Head of caudate nucleus (tissue), 42 donors: ENCODE data around the gene ZBTB40.

ENCODE experiments used
- DNase-seq, 42 donors: peaks; one replicate each; pipeline versions ENCODE4 v3.0.0 to v3.0.0-alpha.2; 2020 to 2021; ENCODE audit warnings: mixed read lengths in 7 of 42
- intact Hi-C: fragments of 100-400 bp; cut with DNase I; formaldehyde crosslinking; loops from one replicate; pipeline ENCODE4 v1.15.0; 2022

The ZBTB40 gene

DNA sequence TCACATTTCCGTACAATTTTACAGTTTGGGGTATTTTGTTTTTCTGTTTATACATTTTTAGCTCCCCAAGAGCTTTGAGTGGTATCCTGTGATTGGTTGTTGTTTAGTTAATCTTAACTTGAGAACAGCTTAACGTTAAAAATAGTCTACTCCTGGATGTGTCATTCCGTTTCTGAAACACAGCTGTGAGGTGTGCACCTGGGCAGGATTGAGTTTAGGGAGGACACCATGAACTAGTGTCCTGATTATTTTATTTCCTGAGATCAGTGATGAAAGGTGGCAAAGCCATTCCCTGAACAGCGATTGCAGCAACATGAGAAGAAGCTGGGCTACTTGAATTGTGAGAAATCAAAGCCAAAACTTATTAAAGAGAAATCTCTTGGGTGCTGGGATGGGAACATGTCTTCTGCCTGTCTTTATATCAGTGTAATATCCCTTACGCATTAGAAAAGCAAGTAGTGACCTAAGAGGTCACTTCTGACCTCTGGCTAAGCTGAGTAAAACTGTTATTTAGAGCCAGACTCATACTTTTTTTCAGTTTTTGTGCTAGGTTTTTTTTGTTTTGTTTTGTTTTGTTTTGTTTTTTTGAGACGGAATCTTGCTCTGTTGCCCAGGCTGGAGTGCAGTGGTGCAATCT, 43.4 kb downstream of the ZBTB40 start:
- intact Hi-C loops: no loop called here
- no peak for DNase-seq

DNA sequence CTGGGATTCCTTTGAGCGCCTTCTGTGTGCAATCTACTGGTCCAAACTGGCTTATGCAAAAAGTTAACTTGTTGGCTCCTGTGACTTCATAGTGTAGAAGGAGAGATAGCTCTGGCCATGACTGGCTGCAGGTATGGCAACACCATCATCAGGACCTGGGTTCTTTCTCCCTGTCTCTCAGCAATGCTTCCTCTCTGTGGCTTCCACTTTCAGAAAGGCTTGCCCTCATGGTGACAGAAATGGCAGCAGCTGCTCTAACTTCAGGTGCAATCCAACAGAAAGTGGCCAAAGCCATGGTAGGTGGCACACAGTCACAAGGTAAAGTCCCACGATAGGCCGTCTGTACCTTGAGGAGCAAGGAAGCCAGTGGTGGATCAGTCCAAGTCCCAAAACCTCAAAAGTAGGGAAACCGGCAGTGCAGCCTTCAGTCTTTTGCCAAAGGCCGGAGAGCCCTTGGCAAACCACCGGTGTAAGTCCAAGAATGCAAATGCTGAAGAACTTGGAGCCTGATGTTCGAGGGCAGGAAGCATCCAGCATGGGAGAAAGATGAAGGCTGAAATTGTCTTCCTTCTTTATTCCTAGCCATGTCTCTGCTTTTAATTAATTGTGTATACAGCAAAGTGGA, 45.0 kb downstream of the ZBTB40 start:
- DNase-seq: no peak
- intact Hi-C loops: no loop called here

DNA sequence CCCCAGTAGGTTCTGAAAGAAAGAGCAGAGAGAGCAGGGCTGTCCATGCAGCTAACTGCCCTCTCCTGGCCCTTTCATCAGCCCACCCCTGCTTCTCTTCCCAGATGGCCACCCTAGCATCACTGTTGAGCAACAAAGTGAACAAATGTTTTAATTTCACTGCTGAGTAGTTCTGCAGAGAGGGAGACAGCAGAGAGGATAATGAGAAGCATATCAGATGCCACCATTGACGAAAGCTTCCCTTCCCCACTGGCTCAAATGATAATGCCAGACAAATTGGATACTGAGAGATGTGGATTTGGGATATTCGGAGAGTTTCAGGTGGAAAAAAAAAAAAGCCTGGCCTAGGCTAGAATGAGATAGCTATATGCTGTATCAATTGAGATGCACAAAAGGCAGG, 46.8 kb downstream of the ZBTB40 start:
- intact Hi-C loops: no loop called here
- DNase-seq: no peak

DNA sequence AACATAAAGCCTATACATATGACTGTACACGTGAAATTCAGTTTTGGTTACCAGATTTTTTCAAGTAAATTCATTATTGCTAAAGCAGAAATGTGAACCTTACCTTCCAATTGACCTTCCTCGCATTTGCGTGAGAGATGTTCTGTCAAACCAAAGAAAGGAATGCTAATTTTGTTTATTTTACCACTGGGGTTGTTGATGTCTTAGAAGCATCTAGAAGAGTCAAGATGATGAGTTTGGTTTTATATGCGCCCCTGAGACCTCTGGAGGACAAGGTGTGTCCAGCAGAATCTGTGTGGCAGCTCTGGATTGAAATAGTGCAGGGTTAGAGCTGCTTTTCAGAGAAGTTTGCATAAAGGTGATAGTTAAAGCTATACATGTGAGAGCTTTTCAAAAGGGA, 48.4 kb downstream of the ZBTB40 start:
- DNase-seq: no peak
- intact Hi-C loops: no loop called here

DNA sequence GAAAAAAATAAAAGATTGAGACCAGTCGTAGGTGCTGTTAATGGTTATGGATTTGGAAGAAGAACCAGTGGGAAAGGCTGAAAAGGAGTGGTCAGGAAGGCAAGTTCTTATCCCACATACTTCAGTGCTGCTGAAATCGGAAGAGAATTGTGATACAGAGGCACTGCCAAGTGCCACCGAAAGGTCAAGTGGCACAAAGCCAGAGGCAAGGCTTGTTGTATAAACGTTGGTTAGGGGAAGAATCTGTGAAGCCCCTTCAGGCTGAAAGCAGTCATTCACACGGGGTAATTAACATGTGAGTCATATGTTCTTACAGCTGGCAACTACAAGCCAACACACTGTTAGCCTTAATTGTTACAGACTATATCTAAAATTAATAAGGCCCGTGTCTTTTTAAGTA, 48.8 kb downstream of the ZBTB40 start:
- DNase-seq: peak in 21 of 42 donors; percentile 7 to 65 (median 23)

DNA sequence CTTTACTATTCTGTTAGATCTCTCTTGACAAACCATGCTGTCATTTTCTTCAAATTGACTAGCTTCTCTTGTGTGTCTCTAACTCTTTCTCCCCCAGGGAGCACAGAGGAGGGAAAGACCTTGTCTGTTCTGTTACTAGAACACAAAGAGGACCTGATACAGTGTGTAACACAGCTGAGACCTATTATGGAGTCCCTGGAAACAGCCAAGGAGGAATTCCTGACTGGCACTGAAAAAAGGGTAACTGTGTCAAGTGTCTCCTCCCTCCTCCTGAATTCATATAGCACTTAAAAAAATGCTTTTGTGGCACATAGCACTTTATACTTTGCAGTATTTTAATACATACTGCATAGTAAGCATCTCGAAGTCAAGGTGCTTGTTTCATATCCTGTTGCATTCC, 50.6 kb downstream of the ZBTB40 start:
- DNase-seq: no peak
- intact Hi-C loops: no loop called here

More for the DNA sequence above, 48.8 kb downstream of the ZBTB40 start:
- intact Hi-C loops: no loop called here

DNA sequence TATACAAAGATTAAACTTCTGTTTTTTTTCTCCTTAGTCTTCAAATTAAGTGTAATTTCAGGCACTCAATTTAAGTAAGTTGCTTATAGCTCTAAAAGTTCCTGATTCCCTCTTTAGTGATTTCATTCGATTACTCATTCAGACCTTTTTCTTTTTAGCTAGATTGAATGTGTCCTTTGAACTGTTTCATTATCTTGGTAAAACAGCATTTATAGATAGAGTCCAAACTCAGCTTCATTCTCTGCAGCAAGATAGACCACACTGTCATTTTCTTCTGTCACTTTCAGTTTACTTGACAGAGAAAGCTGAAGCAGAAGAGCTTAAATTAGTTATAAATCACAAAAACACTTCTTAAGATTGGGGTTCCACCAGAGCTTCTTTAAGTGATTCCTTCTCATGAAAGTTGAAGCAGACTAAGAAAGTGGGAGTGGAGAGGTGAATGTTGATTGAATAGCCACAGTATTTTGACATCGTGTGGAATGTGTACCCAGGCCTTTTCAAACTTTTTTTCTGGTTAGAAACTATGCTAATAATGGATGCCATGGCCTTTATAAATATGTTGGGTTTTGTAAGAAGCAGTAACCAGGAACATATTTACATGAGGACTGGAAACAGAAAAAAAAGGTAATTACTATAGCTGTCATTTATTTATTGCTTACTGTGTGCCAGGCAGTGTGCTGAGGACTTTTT, 52.2 kb downstream of the ZBTB40 start:
- intact Hi-C loops: no loop called here
- no peak for DNase-seq

DNA sequence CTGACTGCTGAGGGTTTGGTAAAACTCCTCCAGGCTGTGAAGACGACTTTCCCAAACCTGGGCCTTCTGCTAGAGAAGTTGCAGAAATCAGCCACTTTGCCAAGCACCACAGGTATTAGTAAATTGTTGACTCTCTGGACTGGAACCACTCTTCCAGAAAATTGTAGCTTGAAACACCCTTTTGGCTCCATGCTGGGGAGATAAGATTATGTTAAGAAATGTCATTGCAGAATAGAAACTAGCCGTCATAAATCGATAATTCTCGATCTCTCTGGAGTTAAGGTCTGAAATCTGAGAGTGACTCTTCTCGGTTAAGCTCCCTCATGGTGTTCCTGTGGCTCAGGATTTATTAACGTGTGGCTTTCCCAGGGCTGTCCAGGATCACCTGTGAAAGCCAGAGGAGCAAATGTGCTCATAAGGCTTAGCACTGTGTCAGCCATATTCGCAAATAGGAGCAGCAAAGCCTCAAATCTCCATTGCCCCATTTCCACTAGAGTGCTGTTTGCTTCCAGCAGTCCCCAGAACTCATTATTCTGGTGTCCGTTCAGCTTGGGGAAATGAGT, 54.6 kb downstream of the ZBTB40 start:
- DNase-seq: no peak
- intact Hi-C loops: no loop called here

DNA sequence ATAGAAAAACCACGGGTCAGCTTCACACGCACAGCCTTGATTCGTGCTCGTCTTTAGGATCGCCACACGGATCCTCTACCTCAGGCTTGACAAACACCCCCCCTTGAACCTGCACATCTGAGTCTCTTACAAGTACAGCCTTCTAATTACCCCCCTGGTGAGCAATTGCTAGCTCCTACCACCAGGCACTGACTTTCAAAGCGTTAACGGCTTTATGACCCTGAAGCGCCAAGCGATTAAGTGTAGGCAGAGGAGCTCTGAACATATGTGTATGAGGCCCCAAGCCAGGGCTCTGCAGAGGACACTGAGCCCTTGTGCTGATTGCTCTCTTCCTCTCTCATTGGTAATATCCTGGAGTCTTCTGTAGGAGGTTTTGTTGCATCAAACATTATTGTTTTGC, 55.9 kb downstream of the ZBTB40 start:
- no peak for DNase-seq
- intact Hi-C loops: no loop called here

DNA sequence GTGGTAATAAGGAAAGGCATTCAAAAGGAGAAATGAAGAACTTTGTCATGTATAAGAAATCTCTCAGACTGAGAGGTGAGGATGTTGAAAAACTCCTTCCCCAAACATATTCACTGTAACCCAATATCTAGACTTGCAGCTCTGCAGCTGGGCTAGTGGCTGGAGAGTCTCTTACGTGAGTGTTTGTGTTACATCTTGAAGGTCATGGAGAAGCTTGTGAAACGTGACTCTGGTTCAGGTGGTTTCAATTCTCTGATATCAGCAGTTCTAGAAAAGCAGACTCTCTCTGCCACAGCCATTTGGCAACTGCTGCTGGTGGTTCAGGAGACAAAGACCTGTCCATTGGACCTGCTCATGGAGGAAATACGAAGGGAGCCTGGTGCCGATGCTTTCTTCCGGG, 56.7 kb downstream of the ZBTB40 start:
- DNase-seq: no peak
- intact Hi-C loops: no loop called here

DNA sequence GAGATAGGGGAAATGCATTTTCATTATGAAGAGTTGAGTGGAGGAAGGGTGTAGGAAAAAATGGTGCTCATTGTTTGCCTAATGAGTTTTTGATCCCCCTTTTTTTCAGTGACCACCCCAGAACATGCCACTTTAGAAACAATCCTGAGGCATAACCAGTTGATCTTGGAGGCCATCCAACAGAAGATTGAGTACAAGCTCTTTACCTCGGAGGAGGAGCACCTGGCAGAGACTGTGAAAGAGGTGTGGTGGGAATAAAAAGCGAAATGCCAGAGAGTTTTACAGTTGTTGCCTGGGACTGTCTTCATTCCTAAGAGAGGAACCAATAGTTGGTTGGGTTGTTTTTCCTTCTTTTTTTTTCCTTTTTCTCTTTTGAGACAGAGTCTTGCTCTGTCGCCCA, 57.3 kb downstream of the ZBTB40 start:
- intact Hi-C loops: no loop called here
- DNase-seq: no peak

DNA sequence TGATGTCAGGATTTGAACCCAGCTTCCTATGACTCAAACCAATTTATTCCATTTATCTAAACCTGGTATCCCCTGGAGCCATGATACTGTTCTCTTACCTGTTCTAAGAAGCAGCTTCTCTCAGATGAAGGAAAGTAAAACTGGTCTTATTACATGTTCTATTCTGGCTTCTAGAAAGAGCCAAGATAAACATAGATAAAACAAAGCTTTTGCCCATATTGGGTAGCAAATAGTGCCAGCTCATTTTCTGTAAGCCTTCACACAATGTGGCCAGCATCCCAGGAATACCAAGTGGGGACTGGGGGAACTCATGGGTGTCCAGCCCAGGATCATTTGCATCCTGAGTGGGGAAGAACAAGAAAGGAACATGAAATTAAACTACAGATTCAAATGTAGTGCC, 58.2 kb downstream of the ZBTB40 start:
- intact Hi-C loops: no loop called here
- no peak for DNase-seq

DNA sequence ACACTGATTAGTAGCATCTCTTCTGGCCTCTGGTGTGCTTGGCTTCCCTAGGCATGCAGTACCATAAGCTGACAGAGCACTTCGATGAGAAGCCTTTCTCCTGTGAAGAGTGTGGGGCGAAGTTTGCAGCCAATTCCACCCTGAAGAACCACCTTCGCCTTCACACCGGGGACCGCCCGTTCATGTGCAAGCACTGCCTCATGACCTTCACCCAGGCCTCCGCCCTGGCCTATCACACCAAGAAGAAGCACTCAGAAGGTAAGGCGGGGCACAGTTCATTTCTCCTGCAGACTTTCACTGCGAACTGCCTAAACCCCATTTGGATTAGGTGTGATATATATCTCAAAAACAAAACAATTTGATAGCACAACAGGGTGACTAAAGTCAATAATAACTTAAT, 61.2 kb downstream of the ZBTB40 start:
- DNase-seq: no peak
- intact Hi-C loops: no loop called here

DNA sequence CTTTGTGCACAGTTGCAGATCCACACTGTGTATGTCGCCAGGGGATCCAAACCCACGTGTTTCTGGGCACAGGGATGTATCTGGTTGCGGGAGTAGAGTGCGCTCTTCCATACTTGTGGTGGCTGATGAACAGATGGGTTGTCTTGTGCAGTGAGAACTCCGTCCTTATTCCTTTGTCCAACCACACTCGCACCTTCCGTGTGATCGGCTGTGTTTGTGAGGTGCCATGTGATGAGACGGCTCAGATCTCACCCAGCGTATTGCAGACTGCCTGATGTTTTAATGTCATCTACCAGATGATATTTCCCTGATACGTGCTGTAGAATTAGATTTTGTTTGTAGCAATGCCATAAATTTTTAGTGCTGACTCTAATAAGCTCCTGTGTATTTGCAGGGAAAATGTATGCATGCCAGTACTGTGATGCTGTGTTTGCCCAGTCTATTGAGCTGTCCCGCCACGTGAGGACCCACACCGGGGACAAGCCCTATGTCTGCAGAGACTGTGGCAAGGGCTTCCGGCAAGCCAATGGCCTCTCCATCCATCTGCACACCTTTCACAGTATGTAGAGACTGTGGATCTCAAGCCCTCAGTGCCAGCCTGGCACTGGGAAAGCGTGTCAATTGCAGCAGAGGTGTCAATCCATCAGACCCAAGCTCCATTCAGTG, 65.4 kb downstream of the ZBTB40 start:
- no peak for DNase-seq
- intact Hi-C loops: no loop called here

DNA sequence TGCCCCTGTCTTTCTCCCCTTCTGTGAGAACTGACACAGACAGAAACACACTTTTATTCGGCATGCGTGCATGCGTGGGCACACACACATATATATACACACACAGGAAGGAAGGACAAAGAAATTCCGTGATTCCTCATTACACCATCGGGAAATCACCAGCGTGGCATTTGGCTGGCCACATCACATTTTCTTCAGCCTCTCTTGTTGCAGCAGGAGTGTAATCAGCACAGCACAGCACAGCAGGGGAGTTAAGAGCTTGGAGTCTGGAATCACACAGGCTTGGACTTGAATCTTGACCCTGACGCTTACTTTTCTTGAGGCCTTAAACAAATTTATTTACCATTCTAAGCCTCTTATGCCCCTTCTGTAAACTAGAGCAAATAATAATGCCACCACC, 66.3 kb downstream of the ZBTB40 start:
- no peak for DNase-seq
- intact Hi-C loops: no loop called here

DNA sequence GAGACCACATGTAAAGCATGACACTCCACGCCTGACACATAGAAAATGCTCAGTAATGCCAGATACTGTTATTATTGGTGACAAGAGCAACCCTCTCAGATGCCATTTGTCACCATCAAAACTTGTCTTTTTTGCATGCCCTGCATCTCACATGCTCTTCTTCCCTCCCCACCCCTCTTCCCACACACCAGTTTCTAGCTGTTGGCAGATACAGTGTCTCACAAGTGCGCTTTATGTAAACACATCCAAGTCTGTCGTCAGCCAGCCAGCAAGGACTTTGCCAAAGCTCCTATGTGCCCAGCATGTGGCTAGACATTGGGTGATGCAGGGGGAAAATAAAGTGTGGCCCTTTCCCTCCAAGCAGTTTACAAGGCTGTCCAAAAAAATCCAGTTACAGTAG, 66.7 kb downstream of the ZBTB40 start:
- DNase-seq: peak in 4 of 42 donors; percentile 13 to 51 (median 26)
- intact Hi-C loops: no loop called here

DNA sequence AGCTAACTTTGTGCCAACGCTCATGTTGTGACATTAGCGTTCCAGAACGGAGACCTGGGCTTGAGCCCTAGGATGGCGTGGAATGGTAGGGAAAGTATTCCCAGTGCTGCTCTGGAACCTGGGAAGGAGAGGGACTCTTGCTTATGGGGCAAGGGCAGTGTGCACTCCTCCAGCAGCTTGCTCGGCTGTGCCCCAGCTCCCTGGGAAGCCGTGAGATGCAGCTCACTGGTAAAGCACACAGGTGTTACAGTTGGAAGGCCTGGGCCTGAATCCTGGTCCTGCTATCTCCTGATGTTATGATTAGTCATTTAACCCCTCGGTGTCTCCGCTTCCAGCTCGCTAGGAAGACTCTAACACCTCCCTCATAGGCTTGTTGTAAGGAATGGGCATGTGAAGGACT, 69.2 kb downstream of the ZBTB40 start:
- DNase-seq: no peak
- intact Hi-C loops: no loop called here

DNA sequence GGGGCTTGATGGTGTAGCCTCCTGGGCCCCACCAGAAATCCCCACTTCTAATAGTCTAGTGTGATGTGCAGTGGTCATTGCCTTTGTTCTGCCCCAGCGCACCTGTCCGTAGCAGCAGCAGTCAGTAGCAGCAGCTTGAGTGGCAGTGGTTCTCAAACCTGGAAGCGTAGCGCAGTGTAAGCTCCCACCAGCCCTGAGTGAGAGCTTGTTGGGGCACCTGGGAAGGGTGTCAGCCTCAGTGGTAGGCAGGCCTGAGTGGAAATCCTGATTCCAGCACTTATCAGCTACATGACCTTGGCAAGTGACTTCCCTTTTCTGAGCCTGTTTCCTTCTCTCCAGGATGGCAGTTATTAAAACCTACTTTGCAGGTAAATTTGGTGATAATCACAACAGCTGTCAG, 70.0 kb downstream of the ZBTB40 start:
- DNase-seq: no peak
- intact Hi-C loops: no loop called here

DNA sequence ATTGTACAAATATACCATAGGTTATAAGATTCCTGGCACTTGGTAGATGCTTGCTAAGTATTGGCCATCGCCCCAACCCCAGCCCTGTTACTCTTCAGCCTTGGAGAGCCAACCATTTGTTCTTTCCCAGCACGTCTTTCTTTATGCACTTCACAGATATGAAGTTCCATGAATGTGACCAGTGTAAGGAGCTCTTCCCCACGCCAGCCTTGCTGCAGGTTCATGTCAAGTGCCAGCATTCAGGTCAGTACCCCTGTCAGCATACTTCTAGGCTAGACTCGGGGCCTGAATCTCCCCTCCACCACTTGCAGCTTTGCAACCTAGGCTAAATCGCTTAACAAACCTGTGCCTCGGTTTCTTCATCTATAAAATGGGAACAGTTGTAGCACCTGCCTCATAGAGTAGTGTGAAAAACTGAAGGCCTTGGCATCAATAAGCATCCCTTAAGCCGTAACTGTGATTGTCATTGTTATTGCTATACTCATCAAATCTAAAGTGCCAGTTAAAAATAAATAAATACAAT, 70.6 kb downstream of the ZBTB40 start:
- intact Hi-C loops: no loop called here
- no peak for DNase-seq

DNA sequence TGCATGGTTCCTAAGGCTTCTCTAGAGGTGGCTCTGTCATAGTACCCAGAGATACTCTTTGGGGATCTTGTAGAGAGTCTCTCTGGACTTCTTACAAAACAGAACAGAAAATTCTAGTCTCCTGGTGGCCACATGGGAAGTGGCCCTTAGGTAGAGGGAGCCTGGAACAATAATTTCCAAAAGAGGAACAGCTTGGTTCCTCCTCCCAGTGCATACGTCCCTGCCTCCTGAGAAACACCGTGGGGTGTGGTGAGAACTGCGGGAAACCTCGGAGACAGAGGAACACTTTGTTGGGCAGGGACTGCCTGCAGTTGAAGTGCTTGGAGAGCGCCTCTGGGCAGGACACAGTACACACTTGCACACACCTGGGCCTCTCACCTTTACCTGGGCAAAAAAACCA, 72.8 kb downstream of the ZBTB40 start:
- DNase-seq: no peak
- intact Hi-C loops: no loop called here
